Ovary (tissue), 3 donors: Measurements from ENCODE around the gene WASF1.

ENCODE experiments used
- POLR2A ChIP-seq: fragments of 450-650 bp; IDR thresholded peaks from one replicate; pipeline ENCODE4 v1.6.1; 2017; ENCODE audit warnings: antibody characterized with exemption, mild to moderate bottlenecking, moderate library complexity
- TF ChIP-seq, protein P1 (sequence below), 3 donors: fragments of 450-650 bp in 2 of 3; fragments of 200-600 bp in 1 of 3; IDR thresholded peaks; one replicate each; pipeline versions ENCODE4 v1.5.1 to v1.8.0; 2016 to 2022; ENCODE audit warnings: antibody characterized with exemption in 3 of 3, mild to moderate bottlenecking in 1 of 3
- donor health status: DM: no; HTN: no; CAD: no.

DNA sequence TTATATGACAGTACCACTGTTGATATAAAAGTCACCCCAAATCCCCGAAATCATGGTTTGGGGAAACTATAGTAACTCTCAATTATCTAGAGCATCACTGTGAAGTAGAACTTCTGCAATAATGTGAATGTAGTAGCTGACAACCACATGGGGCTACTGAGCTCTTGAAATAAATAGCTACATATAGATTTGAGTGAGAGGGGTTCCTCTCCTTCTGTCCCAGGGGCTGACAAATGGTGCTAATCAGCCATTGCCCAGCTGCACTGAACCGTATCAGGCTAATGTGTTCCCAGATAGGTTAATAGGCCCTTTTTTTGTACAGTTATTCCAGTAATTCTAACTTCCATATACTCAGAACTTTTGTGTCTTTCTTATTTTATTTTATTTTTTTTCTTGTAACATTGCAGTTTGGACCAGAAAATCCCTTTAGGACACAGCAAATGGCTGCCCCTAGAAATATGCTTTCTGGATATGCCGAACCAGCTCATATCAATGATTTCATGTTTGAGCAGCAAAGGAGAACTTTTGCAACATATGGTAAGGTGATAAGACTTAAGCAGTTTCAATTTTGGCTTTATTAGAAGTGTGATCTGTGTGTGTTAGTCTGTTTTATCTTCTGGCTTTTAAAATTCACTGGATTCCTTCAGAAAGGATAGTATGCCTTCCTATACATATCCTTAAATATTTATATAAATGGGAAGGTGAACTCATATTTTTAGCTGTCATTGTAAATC lies 21.8 kb upstream of the WASF1 start:
- TF ChIP-seq, protein P1, sequence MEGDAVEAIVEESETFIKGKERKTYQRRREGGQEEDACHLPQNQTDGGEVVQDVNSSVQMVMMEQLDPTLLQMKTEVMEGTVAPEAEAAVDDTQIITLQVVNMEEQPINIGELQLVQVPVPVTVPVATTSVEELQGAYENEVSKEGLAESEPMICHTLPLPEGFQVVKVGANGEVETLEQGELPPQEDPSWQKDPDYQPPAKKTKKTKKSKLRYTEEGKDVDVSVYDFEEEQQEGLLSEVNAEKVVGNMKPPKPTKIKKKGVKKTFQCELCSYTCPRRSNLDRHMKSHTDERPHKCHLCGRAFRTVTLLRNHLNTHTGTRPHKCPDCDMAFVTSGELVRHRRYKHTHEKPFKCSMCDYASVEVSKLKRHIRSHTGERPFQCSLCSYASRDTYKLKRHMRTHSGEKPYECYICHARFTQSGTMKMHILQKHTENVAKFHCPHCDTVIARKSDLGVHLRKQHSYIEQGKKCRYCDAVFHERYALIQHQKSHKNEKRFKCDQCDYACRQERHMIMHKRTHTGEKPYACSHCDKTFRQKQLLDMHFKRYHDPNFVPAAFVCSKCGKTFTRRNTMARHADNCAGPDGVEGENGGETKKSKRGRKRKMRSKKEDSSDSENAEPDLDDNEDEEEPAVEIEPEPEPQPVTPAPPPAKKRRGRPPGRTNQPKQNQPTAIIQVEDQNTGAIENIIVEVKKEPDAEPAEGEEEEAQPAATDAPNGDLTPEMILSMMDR (IDR thresholded peaks at IDR 0.05) = no peak
- no peak for TF ChIP-seq POLR2A
